Nephron (organoid): Measurements from ENCODE around the gene CLUH.

Source experiments
- H3K27ac Mint-ChIP-seq, 3 experiments: 2 replicates each; pipeline ENCODE4 v1.8.0; 2020; ENCODE audit warnings: mixed read lengths in 3 of 3, mild to moderate bottlenecking in 2 of 3, moderate library complexity in 1 of 3
- H3K27me3 Mint-ChIP-seq: 2 replicates; pipeline ENCODE4 v1.8.0; 2021; ENCODE audit warnings: low read depth, mild to moderate bottlenecking, moderate library complexity, mixed read lengths
- H3K36me3 Mint-ChIP-seq: 2 replicates; pipeline ENCODE4 v1.8.0; 2020; ENCODE audit warnings: low read depth, mixed read lengths
- H3K4me1 Mint-ChIP-seq: 2 replicates; pipeline ENCODE4 v1.8.0; 2020; ENCODE audit warnings: mixed read lengths
- H3K4me3 Mint-ChIP-seq, 3 experiments: 2 replicates each; pipeline ENCODE4 v1.8.0; 2020; ENCODE audit warnings: mild to moderate bottlenecking in 3 of 3, mixed read lengths in 3 of 3, moderate library complexity in 2 of 3
- H3K9me3 Mint-ChIP-seq: 2 replicates; pipeline ENCODE4 v1.8.0; 2020; ENCODE audit warnings: mixed read lengths
- TF ChIP-seq, protein P1 (sequence below), 3 experiments: fragments of 200-600 bp; sonication (generic); IDR thresholded peaks; one replicate each; pipeline ENCODE4 v1.5.0; 2021; ENCODE audit warnings: antibody characterized with exemption in 3 of 3; ENCODE audit not compliant: unreplicated experiment in 3 of 3

Gene CLUH, protein sequence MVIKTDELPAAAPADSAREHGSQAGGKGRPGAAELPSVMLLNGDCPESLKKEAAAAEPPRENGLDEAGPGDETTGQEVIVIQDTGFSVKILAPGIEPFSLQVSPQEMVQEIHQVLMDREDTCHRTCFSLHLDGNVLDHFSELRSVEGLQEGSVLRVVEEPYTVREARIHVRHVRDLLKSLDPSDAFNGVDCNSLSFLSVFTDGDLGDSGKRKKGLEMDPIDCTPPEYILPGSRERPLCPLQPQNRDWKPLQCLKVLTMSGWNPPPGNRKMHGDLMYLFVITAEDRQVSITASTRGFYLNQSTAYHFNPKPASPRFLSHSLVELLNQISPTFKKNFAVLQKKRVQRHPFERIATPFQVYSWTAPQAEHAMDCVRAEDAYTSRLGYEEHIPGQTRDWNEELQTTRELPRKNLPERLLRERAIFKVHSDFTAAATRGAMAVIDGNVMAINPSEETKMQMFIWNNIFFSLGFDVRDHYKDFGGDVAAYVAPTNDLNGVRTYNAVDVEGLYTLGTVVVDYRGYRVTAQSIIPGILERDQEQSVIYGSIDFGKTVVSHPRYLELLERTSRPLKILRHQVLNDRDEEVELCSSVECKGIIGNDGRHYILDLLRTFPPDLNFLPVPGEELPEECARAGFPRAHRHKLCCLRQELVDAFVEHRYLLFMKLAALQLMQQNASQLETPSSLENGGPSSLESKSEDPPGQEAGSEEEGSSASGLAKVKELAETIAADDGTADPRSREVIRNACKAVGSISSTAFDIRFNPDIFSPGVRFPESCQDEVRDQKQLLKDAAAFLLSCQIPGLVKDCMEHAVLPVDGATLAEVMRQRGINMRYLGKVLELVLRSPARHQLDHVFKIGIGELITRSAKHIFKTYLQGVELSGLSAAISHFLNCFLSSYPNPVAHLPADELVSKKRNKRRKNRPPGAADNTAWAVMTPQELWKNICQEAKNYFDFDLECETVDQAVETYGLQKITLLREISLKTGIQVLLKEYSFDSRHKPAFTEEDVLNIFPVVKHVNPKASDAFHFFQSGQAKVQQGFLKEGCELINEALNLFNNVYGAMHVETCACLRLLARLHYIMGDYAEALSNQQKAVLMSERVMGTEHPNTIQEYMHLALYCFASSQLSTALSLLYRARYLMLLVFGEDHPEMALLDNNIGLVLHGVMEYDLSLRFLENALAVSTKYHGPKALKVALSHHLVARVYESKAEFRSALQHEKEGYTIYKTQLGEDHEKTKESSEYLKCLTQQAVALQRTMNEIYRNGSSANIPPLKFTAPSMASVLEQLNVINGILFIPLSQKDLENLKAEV (N-terminal part only)

DNA sequence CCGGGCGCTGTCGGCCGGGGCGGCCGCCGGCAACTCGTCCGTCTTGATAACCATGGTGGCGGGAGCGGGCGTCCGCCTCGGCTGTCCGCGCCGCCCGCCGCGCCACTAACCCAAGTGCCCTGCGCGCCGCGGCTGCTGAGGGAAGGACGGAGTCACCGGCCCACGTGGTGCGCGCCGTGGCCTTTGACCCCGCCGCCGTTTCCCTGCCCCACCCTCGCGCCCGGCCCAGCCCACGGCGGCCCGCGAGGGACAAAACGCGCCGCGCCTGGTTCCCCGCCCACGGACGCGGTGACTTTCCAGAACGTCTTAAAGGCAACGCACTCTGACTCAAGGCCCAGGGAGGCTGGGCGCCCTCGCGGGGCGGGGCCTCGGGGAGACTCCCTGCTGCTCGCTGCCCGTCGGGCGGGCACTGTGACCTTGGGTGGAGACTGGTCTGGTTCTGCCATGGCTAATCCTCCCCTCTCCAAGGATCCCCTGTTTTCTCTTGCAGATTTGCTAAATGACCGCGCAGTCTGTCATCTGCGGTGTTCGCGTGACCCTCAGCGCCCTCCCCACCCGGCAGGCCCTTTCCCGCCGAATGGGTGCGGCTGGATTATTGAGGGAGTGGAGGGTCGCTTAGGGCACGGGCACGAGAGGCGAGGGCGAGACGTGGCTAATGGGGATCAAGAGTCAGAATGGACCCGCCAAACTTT, at the start of gene CLUH:
CLUH (minus strand) TSS at position 157 of the 692 bp plus-strand sequence; CDS start at position 54, 103 bp downstream.
- Mint-ChIP-seq H3K36me3 (no peaks in the 10 kb centered on the region), H3K27ac (peak within 1 kb of the TSS; percentile 50 to 95 (median 93)), H3K9me3 (no peaks in the 10 kb centered on the region), H3K27me3 (no peaks in the 10 kb centered on the region), H3K4me1 (peaks cover 40% of the 10 kb centered on the region), H3K4me3 (peak within 1 kb of the TSS; percentile 90 to 95 (median 93))
- TF ChIP-seq, protein P1, sequence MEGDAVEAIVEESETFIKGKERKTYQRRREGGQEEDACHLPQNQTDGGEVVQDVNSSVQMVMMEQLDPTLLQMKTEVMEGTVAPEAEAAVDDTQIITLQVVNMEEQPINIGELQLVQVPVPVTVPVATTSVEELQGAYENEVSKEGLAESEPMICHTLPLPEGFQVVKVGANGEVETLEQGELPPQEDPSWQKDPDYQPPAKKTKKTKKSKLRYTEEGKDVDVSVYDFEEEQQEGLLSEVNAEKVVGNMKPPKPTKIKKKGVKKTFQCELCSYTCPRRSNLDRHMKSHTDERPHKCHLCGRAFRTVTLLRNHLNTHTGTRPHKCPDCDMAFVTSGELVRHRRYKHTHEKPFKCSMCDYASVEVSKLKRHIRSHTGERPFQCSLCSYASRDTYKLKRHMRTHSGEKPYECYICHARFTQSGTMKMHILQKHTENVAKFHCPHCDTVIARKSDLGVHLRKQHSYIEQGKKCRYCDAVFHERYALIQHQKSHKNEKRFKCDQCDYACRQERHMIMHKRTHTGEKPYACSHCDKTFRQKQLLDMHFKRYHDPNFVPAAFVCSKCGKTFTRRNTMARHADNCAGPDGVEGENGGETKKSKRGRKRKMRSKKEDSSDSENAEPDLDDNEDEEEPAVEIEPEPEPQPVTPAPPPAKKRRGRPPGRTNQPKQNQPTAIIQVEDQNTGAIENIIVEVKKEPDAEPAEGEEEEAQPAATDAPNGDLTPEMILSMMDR (IDR thresholded peaks at IDR 0.05; ENCODE audit: unreplicated experiment in 3 of 3) = no peak

GRCh38 chr17:2758870-2759269, 47.3 kb upstream of the CLUH start:
- Mint-ChIP-seq H3K4me1 (no peaks in the 10 kb centered on the region), H3K9me3 (no peaks in the 10 kb centered on the region), H3K36me3 (no peaks in the 10 kb centered on the region), H3K27me3 (peaks cover 86% of the 10 kb centered on the region), H3K27ac (no peak overlapping the region), H3K4me3 (no peak overlapping the region)
- TF ChIP-seq, protein P1 (IDR thresholded peaks at IDR 0.05; ENCODE audit: unreplicated experiment in 3 of 3) = no peak

- peak overlapping the region; percentile 51 to 74 (median 60) for H3K4me3 Mint-ChIP-seq
- no peaks in the 10 kb centered on the region for H3K4me1 Mint-ChIP-seq
- peaks cover 87% of the 10 kb centered on the region for H3K27me3 Mint-ChIP-seq
- H3K36me3 Mint-ChIP-seq = no peaks in the 10 kb centered on the region
- H3K27ac Mint-ChIP-seq = no peak overlapping the region
- no peaks in the 10 kb centered on the region for H3K9me3 Mint-ChIP-seq
- TF ChIP-seq, protein P1 (IDR thresholded peaks at IDR 0.05; ENCODE audit: unreplicated experiment in 3 of 3) = no peak
Observed at GRCh38 chr17:2755891-2756724, 44.5 kb upstream of the CLUH start.

DNA sequence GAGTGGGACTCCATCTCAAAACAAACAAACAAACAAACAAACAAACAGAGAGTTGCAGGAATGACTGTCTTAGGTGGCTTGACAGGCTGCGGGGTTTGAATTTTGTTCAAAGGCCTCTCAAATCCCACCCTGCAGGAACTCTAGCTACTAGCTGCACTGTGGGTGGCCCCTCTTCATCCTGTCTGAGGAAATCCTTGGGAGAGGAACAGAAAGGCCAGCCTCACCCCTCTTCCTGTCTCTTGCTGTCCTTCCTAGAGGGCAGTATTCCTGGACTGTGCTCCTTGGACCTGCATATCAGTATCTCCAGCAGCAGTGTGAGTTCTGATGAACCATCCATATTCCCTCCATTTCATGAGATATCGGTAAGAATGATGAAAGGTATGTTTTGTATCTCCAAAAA, 39.9 kb upstream of the CLUH start:
- no peaks in the 10 kb centered on the region for H3K4me1 Mint-ChIP-seq
- TF ChIP-seq, protein P1 (IDR thresholded peaks at IDR 0.05; ENCODE audit: unreplicated experiment in 3 of 3) = no peak
- H3K4me3 Mint-ChIP-seq = no peak overlapping the region
- no peaks in the 10 kb centered on the region for H3K9me3 Mint-ChIP-seq
- H3K36me3 Mint-ChIP-seq = no peaks in the 10 kb centered on the region
- peaks cover 85% of the 10 kb centered on the region for H3K27me3 Mint-ChIP-seq
- no peak overlapping the region for H3K27ac Mint-ChIP-seq
